Hepatocyte (in vitro differentiated cells): ENCODE measurements around the gene PALLD. TPM values are rescaled to one million over a fixed set of nuclear protein-coding genes. Genes with fewer than 3 reads are reported as not detected.

Experiments
- DNase-seq: peaks from one replicate; pipeline ENCODE4 v3.0.0-alpha.2; 2016; ENCODE audit warnings: low spot score
- H2AFZ ChIP-seq: fragments of 200-600 bp; sonication (generic); 2 replicates; pipeline ENCODE4 v1.6.0; 2016; ENCODE audit warnings: antibody characterized with exemption, mild to moderate bottlenecking
- H3K27ac ChIP-seq: fragments of 200-600 bp; sonication (generic); 2 replicates; pipeline ENCODE4 v1.5.1; 2016; ENCODE audit warnings: mild to moderate bottlenecking
- H3K27me3 ChIP-seq: fragments of 200-600 bp; sonication (generic); 2 replicates; pipeline ENCODE4 v1.6.1; 2016
- H3K36me3 ChIP-seq: fragments of 200-600 bp; sonication (generic); replicated peaks from 2 replicates; pipeline ENCODE4 v1.5.1; 2016; ENCODE audit warnings: low read depth; ENCODE audit not compliant: insufficient read depth
- H3K4me1 ChIP-seq: fragments of 200-600 bp; sonication (generic); 2 replicates; pipeline ENCODE4 v1.5.1; 2016; ENCODE audit warnings: mild to moderate bottlenecking, moderate library complexity; ENCODE audit not compliant: insufficient read depth
- H3K4me2 ChIP-seq: fragments of 200-600 bp; sonication (generic); 2 replicates; pipeline ENCODE4 v1.6.0; 2016
- H3K4me3 ChIP-seq: fragments of 200-600 bp; sonication (generic); 2 replicates; pipeline ENCODE4 v1.5.1; 2016; ENCODE audit warnings: mild to moderate bottlenecking
- H3K79me2 ChIP-seq: fragments of 200-600 bp; sonication (generic); 2 replicates; pipeline ENCODE4 v1.6.0; 2017; ENCODE audit warnings: mild to moderate bottlenecking
- H3K9me2 ChIP-seq: fragments of 200-600 bp; sonication (generic); replicated peaks from 2 replicates; pipeline ENCODE4 v1.6.0; 2017; ENCODE audit warnings: mild to moderate bottlenecking; ENCODE audit not compliant: insufficient read depth
- H3K9me3 ChIP-seq: fragments of 200-600 bp; sonication (generic); 2 replicates; pipeline ENCODE4 v1.5.1; 2016; ENCODE audit warnings: low read depth, mild to moderate bottlenecking
- H4K20me1 ChIP-seq: fragments of 200-600 bp; sonication (generic); 2 replicates; pipeline ENCODE4 v1.6.0; 2016; ENCODE audit warnings: mild to moderate bottlenecking; ENCODE audit not compliant: insufficient read depth, poor library complexity, severe bottlenecking
- EZH2 ChIP-seq: fragments of 200-600 bp; sonication (generic); IDR thresholded peaks from 2 replicates; pipeline ENCODE4 v1.6.1; 2016; ENCODE audit warnings: antibody characterized with exemption, mild to moderate bottlenecking, borderline replicate concordance
- EZH2phosphoT487 ChIP-seq: fragments of 200-600 bp; sonication (generic); IDR thresholded peaks from one replicate; pipeline ENCODE4 v1.6.1; 2018; ENCODE audit warnings: antibody characterized with exemption, mild to moderate bottlenecking, low read depth, moderate library complexity; ENCODE audit not compliant: unreplicated experiment, severe bottlenecking
- WGBS: methylation state at CpG from one replicate; pipeline ENCODE4 v1.1.6; 2016; ENCODE audit warnings: low lambda C conversion rate; ENCODE audit errors: missing lambda C conversion rate; 5-methylcytosine and 5-hydroxymethylcytosine counted together
- polyA plus RNA-seq: library from polyadenylated mRNA; unstranded; fragments of >200 nt; fragmentation: Nextera tagmentation; extraction: Ambion mirVana; gene quantifications from 2 replicates; pipeline ENCODE4 v1.2.1, GENCODE V29; 2016
- total RNA-seq: library from RNA; depleted of rRNA; stranded (reverse); fragments of >200 nt; gene quantifications from 2 replicates; pipeline ENCODE4 v1.2.3, GENCODE V29; 2014
- TF ChIP-seq, protein P1 (sequence below): fragments of 200-600 bp; sonication (generic); IDR thresholded peaks from 2 replicates; pipeline ENCODE4 v1.5.1; 2016; ENCODE audit warnings: antibody characterized with exemption, mild to moderate bottlenecking; ENCODE audit not compliant: poor library complexity

Gene PALLD
- total and polyA plus RNA-seq, 2 experiments from 2014 or later, result 82.7 to 85.2 TPM

DNA sequence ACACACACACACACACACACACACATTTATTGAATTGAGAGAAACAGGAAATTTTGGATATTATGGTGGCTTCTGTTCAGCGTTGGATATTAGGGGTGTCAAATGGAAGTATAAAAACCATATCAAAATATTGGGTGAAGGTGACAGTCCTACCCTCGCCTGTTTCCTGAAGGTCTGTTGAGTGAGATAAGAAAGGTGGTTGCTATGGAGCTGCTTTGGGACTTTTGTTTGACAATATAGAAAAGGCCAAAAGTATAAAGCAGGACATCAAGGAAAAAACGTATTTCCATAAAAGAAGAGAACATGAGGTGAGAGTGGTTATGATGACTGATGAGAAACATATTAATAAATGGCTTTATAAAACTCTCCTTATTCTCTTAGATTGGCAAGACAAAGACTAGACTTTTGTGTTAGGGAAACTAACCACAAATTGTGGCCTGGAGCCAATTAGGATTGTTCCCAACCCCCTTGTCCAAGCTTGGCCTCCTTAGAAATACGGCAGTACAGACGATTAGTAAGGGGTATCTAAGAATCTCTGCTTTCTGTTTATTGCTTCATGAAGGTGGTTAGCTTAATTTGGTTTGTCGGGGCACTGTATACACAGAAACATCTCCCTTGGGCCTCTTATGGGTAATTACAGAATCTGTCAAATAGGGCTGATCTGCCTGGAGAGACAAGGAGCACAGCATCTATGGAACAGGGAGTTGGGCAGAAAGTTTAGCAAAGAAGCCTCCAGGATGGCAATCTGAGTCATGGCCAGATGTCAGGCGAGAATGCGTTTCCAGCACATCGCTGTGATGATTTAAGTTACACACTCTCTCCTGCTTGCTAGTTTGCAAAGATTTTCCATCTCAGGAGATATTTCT is 315.2 kb downstream of the PALLD start:
- H3K4me1 ChIP-seq, result peaks cover 18% of the 10 kb centered on the region
- no peaks in the 10 kb centered on the region for H3K36me3 ChIP-seq
- no peaks in the 10 kb centered on the region for H3K79me2 ChIP-seq
- no peaks in the 10 kb centered on the region for H3K9me2 ChIP-seq
- TF ChIP-seq, protein P1, sequence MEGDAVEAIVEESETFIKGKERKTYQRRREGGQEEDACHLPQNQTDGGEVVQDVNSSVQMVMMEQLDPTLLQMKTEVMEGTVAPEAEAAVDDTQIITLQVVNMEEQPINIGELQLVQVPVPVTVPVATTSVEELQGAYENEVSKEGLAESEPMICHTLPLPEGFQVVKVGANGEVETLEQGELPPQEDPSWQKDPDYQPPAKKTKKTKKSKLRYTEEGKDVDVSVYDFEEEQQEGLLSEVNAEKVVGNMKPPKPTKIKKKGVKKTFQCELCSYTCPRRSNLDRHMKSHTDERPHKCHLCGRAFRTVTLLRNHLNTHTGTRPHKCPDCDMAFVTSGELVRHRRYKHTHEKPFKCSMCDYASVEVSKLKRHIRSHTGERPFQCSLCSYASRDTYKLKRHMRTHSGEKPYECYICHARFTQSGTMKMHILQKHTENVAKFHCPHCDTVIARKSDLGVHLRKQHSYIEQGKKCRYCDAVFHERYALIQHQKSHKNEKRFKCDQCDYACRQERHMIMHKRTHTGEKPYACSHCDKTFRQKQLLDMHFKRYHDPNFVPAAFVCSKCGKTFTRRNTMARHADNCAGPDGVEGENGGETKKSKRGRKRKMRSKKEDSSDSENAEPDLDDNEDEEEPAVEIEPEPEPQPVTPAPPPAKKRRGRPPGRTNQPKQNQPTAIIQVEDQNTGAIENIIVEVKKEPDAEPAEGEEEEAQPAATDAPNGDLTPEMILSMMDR, result no peak
- TF ChIP-seq EZH2phosphoT487 (no peak), EZH2 (no peak)
- no peaks in the 10 kb centered on the region for H4K20me1 ChIP-seq
- no peaks in the 10 kb centered on the region for H3K27me3 ChIP-seq
- no peak overlapping the region for H3K4me3 ChIP-seq
- H3K27ac ChIP-seq, result peak overlapping the region; percentile 75
- H3K9me3 ChIP-seq, result no peaks in the 10 kb centered on the region
- H2AFZ ChIP-seq, result no peak overlapping the region
- 52% methylated on average over 9 of the region's 9 CpGs for WGBS
- peak overlapping the region; percentile 39 for H3K4me2 ChIP-seq
- DNase-seq, result peak; percentile 41

- TF ChIP-seq, protein P1, result no peak
- TF ChIP-seq EZH2 (no peak), EZH2phosphoT487 (no peak)
- Histone ChIP-seq H3K36me3 (no peaks in the 10 kb centered on the region), H4K20me1 (no peaks in the 10 kb centered on the region), H3K27me3 (no peaks in the 10 kb centered on the region), H3K4me1 (peaks cover 26% of the 10 kb centered on the region), H3K9me2 (no peaks in the 10 kb centered on the region), H3K9me3 (no peaks in the 10 kb centered on the region), H3K4me2 (peak overlapping the region; percentile 39), H3K27ac (peak overlapping the region; percentile 61), H3K4me3 (no peak overlapping the region), H2AFZ (no peak overlapping the region), H3K79me2 (no peaks in the 10 kb centered on the region)
- WGBS, result 57% methylated on average over 6 of the region's 6 CpGs
- DNase-seq, result no peak
Measured at GRCh38 chr4:168812806-168813205, 316.0 kb downstream of the PALLD start.

DNA sequence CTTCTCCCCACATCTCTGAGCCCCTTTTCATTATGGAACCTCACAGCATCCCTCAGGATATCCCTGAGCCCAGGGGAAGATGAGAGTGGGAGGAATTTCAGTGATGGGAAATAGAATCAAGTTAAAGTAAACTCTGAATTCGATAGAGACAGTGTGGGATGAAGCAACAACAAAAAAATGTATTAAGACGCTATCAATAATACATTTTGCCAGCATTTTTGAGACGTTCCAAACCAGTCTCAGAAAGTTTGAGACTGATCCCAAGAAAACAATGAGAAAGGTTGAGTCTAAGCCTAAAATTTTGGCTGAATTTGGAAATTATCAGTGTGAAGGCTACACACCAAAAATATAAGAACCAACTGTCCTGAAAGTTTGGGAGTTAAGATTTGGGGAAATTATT is 317.0 kb downstream of the PALLD start:
- WGBS, result 88% methylated on average over 3 of the region's 3 CpGs
- Histone ChIP-seq H3K9me3 (no peaks in the 10 kb centered on the region), H3K4me3 (no peak overlapping the region), H4K20me1 (no peaks in the 10 kb centered on the region), H3K27ac (no peak overlapping the region), H3K79me2 (no peaks in the 10 kb centered on the region), H3K27me3 (no peaks in the 10 kb centered on the region), H3K4me1 (peaks cover 29% of the 10 kb centered on the region), H3K36me3 (no peaks in the 10 kb centered on the region), H3K9me2 (no peaks in the 10 kb centered on the region), H2AFZ (no peak overlapping the region), H3K4me2 (no peak overlapping the region)
- no peak for DNase-seq
- TF ChIP-seq EZH2phosphoT487 (no peak), EZH2 (no peak)
- TF ChIP-seq, protein P1, result no peak
